Activated naive CD4-positive, alpha-beta T cell treated with anti-CD3 and anti-CD28 coated beads for 36 hours (primary cell): ENCODE results near the gene CXCL8. TPM values are rescaled to one million over a fixed set of nuclear protein-coding genes. Genes with fewer than 3 reads are reported as not detected.

Experiments
- CTCF ChIA-PET: fragments of 350-600 bp; sonication (Branson Sonifier 250); formaldehyde crosslinking; loops from one replicate; lab custom pipeline; 2021; ENCODE audit warnings: antibody characterized with exemption; lab: Charles Lee
- DNase-seq: peaks from one replicate; pipeline ENCODE4 v3.0.0-alpha.2; 2020
- H3K27ac Mint-ChIP-seq: one replicate; pipeline ENCODE4 v1.8.0; 2021; ENCODE audit warnings: mild to moderate bottlenecking, mixed read lengths
- H3K27me3 Mint-ChIP-seq: one replicate; pipeline ENCODE4 v1.8.0; 2021; ENCODE audit warnings: low read depth, mixed read lengths
- H3K36me3 Mint-ChIP-seq: one replicate; pipeline ENCODE4 v1.8.0; 2021; ENCODE audit warnings: low read depth, mixed read lengths
- H3K4me1 Mint-ChIP-seq: one replicate; pipeline ENCODE4 v1.8.0; 2021; ENCODE audit warnings: low read depth, mixed read lengths
- H3K4me3 Mint-ChIP-seq: one replicate; pipeline ENCODE4 v1.8.0; 2021; ENCODE audit warnings: mild to moderate bottlenecking, moderate library complexity, mixed read lengths
- H3K9me3 Mint-ChIP-seq: one replicate; pipeline ENCODE4 v1.8.0; 2021; ENCODE audit warnings: mixed read lengths
- intact Hi-C: fragments of 100-400 bp; cut with micrococcal nuclease; formaldehyde crosslinking; loops from one replicate; pipeline ENCODE4 v1.15.1; 2023
- total RNA-seq, 2 experiments: library from RNA; stranded (reverse); gene quantifications; one replicate each; pipeline ENCODE4 v1.2.3, GENCODE V29; 2021

The CXCL8 gene
- total RNA-seq, 2 experiments from 2014 or later, result not detected

DNA sequence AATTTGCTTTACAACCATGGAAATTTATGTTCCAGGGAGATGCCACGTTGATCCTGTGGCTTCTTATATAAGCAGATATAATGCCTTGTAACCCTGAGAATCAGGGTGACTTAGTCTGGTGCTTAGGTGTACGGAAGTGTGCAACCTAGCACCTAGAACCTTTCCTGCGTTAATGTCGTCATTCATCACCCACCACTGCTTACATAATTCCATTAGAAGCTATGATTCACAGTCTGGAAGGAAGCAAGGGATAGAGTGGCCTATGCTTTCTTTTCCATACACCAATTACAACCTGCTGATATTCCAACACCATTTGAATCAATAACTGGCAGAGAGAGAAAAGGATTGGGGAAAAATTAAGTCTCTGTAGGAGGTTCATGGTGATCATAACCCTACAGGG, 17.3 kb upstream of the CXCL8 start:
- Mint-ChIP-seq H3K9me3 (no peaks in the 10 kb centered on the region), H3K36me3 (no peaks in the 10 kb centered on the region), H3K4me1 (no peaks in the 10 kb centered on the region), H3K27me3 (peaks cover 5% of the 10 kb centered on the region), H3K4me3 (no peak overlapping the region), H3K27ac (no peak overlapping the region)
- intact Hi-C loops, result no loop called here
- CTCF ChIA-PET, result no interaction called here
- DNase-seq, result no peak

DNA sequence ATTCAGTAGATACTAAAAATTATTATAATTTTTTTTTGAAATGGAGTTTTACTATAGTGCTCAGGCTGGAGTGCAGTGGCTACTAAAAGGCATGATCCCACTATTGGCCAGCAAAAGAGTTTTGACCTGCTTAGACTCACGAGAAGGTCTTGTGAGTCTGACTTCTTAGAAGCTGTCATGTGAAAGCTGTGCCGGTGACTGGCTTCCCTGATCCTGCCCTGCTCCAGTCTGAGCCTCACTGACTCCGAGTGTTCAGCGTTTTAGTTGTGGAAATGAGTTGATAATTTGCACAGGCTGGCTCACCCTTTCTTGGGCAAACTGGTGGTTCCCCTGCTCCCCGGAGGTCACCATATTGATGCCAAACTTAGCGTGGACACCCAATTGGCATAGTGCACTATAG, 16.4 kb upstream of the CXCL8 start:
- CTCF ChIA-PET, result no interaction called here
- intact Hi-C loops, result no loop called here
- no peaks in the 10 kb centered on the region for H3K36me3 Mint-ChIP-seq
- no peaks in the 10 kb centered on the region for H3K4me1 Mint-ChIP-seq
- H3K27me3 Mint-ChIP-seq, result peaks cover 5% of the 10 kb centered on the region
- no peak overlapping the region for H3K27ac Mint-ChIP-seq
- H3K4me3 Mint-ChIP-seq, result no peak overlapping the region
- DNase-seq, result no peak
- no peaks in the 10 kb centered on the region for H3K9me3 Mint-ChIP-seq

GRCh38 chr4:73725510-73725909, 14.9 kb upstream of the CXCL8 start:
- DNase-seq, result no peak
- H3K4me1 Mint-ChIP-seq, result no peaks in the 10 kb centered on the region
- no peak overlapping the region for H3K4me3 Mint-ChIP-seq
- H3K27me3 Mint-ChIP-seq, result peaks cover 5% of the 10 kb centered on the region
- H3K9me3 Mint-ChIP-seq, result no peaks in the 10 kb centered on the region
- CTCF ChIA-PET, result no interaction called here
- H3K36me3 Mint-ChIP-seq, result no peaks in the 10 kb centered on the region
- no peak overlapping the region for H3K27ac Mint-ChIP-seq
- intact Hi-C loops, result loop anchor here (5.0 kb wide), 1 partner anchor 407 kb away; no protein-coding TSS in a partner anchor

GRCh38 chr4:73725985-73726384, 14.4 kb upstream of the CXCL8 start:
- H3K9me3 Mint-ChIP-seq, result no peaks in the 10 kb centered on the region
- H3K27me3 Mint-ChIP-seq, result peaks cover 4% of the 10 kb centered on the region
- H3K27ac Mint-ChIP-seq, result no peak overlapping the region
- no peak overlapping the region for H3K4me3 Mint-ChIP-seq
- DNase-seq, result no peak
- CTCF ChIA-PET, result no interaction called here
- H3K4me1 Mint-ChIP-seq, result no peaks in the 10 kb centered on the region
- no peaks in the 10 kb centered on the region for H3K36me3 Mint-ChIP-seq
- intact Hi-C loops, result loop anchor here (5.0 kb wide), 1 partner anchor 406 kb away; no protein-coding TSS in a partner anchor

- intact Hi-C loops, result loop anchor here (1.0 to 5.0 kb wide), 2 partner anchors 196 to 405 kb away; no protein-coding TSS in a partner anchor
- no peak for DNase-seq
- Mint-ChIP-seq H3K9me3 (no peaks in the 10 kb centered on the region), H3K27me3 (peaks cover 10% of the 10 kb centered on the region), H3K4me3 (no peak overlapping the region), H3K27ac (no peak overlapping the region), H3K36me3 (no peaks in the 10 kb centered on the region), H3K4me1 (no peaks in the 10 kb centered on the region)
- CTCF ChIA-PET, result interaction anchor here (0.6 kb wide), 1 partner anchor 13 kb away, joined by 3 read pairs; the partner anchor contains the start of gene CXCL8
Measured at GRCh38 chr4:73727685-73728084, 12.7 kb upstream of the CXCL8 start.

- Mint-ChIP-seq H3K4me3 (no peak overlapping the region), H3K27me3 (peaks cover 10% of the 10 kb centered on the region), H3K27ac (no peak overlapping the region), H3K36me3 (no peaks in the 10 kb centered on the region), H3K4me1 (no peaks in the 10 kb centered on the region), H3K9me3 (no peaks in the 10 kb centered on the region)
- intact Hi-C loops, result loop anchor here (1.0 to 5.0 kb wide), 2 partner anchors 195 to 404 kb away; no protein-coding TSS in a partner anchor
- CTCF ChIA-PET, result interaction anchor here (0.6 kb wide), 1 partner anchor 12 kb away, joined by 3 read pairs; the partner anchor contains the start of gene CXCL8
- DNase-seq, result no peak
Measured at GRCh38 chr4:73728091-73728741, 12.2 kb upstream of the CXCL8 start.

DNA sequence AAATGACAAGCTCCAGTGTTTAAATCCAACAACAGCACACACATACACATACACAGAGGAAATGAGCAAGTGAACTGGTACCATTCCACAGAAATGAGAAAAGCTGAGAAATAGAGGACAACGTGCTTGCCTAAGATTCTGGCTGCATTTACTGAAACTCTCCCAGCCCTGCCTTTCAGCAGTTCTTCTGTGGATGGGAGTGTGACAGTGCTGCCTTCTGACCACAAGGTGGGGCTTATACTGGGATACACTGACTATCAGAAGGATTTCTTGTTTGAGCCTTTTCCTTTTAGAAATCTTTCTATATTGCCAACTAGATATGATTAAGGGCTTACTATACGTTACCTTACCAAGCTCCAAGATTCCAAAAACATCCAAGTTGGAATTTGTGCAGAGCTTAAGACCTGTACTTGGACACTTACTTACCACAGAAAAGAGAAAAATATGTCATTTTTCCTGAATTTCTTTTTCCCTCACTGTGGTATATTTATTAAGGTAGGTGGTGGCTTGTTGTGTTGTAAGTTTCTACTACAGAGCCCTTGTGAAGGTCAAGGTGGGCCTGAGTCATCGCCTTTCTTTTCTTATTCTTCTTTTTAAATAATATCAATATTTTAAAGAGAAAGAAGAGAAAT, 10.7 kb upstream of the CXCL8 start:
- CTCF ChIA-PET, result interaction anchor here (0.6 to 1.4 kb wide), 2 partner anchors 10 to 21 kb away, joined by 3 to 5 read pairs; no protein-coding TSS in a partner anchor
- no peaks in the 10 kb centered on the region for H3K9me3 Mint-ChIP-seq
- peaks cover 10% of the 10 kb centered on the region for H3K27me3 Mint-ChIP-seq
- intact Hi-C loops, result loop anchor here (1.0 to 10.0 kb wide), 3 partner anchors 305 to 403 kb away; partner anchors contain the start of genes CXCL2 and CXCL3
- H3K27ac Mint-ChIP-seq, result no peak overlapping the region
- no peaks in the 10 kb centered on the region for H3K36me3 Mint-ChIP-seq
- H3K4me1 Mint-ChIP-seq, result no peaks in the 10 kb centered on the region
- peak; percentile 16 for DNase-seq
- no peak overlapping the region for H3K4me3 Mint-ChIP-seq

DNA sequence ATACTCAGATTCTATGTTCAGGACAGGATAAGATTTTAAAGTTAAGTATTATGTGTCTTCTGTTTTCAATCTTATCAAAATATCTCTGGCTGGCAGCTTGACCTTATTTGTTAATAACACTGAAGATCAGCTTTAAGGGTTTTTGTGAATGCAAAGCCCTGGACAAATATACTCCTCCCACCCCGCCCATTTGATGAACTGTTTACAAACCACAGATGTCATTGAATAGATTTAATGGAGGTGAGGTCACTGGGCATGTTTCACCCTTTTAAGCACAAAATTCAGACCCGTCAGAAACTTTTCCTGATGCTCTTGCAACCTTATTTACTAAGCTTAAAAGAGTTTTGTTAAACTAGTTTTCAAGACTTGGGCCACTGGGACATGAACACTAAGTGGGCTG, 10.1 kb upstream of the CXCL8 start:
- H3K36me3 Mint-ChIP-seq, result no peaks in the 10 kb centered on the region
- H3K9me3 Mint-ChIP-seq, result no peaks in the 10 kb centered on the region
- no peak overlapping the region for H3K4me3 Mint-ChIP-seq
- H3K4me1 Mint-ChIP-seq, result no peaks in the 10 kb centered on the region
- CTCF ChIA-PET, result interaction anchor here (1.4 kb wide), 1 partner anchor 11 kb away, joined by 5 read pairs; no protein-coding TSS in a partner anchor
- H3K27ac Mint-ChIP-seq, result no peak overlapping the region
- DNase-seq, result no peak
- H3K27me3 Mint-ChIP-seq, result peaks cover 10% of the 10 kb centered on the region
- intact Hi-C loops, result loop anchor here (10.0 kb wide), 1 partner anchor 305 kb away; the partner anchor contains the start of gene CXCL3

GRCh38 chr4:73730867-73731266, 9.5 kb upstream of the CXCL8 start:
- H3K27me3 Mint-ChIP-seq, result peaks cover 10% of the 10 kb centered on the region
- no peak for DNase-seq
- no peak overlapping the region for H3K27ac Mint-ChIP-seq
- H3K9me3 Mint-ChIP-seq, result no peaks in the 10 kb centered on the region
- H3K36me3 Mint-ChIP-seq, result no peaks in the 10 kb centered on the region
- CTCF ChIA-PET, result interaction anchor here (1.1 kb wide), 1 partner anchor 404 kb away, joined by 3 read pairs; no protein-coding TSS in a partner anchor
- intact Hi-C loops, result loop anchor here (10.0 kb wide), 1 partner anchor 304 kb away; the partner anchor contains the start of gene CXCL3
- H3K4me1 Mint-ChIP-seq, result no peaks in the 10 kb centered on the region
- H3K4me3 Mint-ChIP-seq, result no peak overlapping the region

DNA sequence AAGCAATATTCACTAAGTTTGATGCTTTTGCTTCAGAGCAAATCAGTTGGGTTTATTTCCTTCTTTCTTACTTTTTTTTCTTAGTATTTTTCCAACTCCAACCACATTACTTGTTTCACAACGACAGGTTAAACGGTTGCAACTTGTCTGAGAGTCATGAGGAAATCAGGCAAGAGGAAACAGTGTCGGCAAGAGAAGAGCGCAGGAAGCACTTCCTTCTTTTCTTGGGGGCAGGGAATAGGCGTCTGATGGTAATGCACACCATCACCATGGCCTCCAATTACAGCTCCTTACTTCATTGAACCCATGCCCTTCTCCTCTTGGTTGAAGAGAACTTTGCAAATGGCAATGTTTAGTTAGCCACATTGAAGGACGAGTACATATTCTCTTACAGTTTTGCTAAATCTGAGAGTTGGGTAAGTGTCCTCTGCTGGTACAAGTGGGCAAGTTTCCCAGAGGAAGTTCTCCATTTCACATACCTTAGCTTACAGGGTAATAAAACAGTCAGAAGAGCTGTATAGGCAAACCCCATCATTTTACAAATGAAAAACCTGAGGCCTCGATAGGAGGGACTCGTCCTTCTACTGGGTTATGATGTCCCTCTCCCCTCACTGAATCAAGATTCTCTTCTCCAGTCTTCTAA, 8.3 kb upstream of the CXCL8 start:
- CTCF ChIA-PET, result interaction anchor here (1.1 kb wide), 1 partner anchor 402 kb away, joined by 3 read pairs; no protein-coding TSS in a partner anchor
- Mint-ChIP-seq H3K36me3 (no peaks in the 10 kb centered on the region), H3K9me3 (no peaks in the 10 kb centered on the region), H3K4me1 (no peaks in the 10 kb centered on the region), H3K27me3 (peaks cover 10% of the 10 kb centered on the region), H3K27ac (no peak overlapping the region), H3K4me3 (no peak overlapping the region)
- no peak for DNase-seq
- intact Hi-C loops, result loop anchor here (10.0 kb wide), 1 partner anchor 303 kb away; the partner anchor contains the start of gene CXCL3

- Mint-ChIP-seq H3K4me1 (no peaks in the 10 kb centered on the region), H3K27me3 (peaks cover 10% of the 10 kb centered on the region), H3K27ac (no peak overlapping the region), H3K4me3 (no peak overlapping the region), H3K9me3 (no peaks in the 10 kb centered on the region), H3K36me3 (no peaks in the 10 kb centered on the region)
- CTCF ChIA-PET, result no interaction called here
- intact Hi-C loops, result loop anchor here (10.0 kb wide), 1 partner anchor 302 kb away; the partner anchor contains the start of gene CXCL3
- DNase-seq, result no peak
Measured at GRCh38 chr4:73732759-73733431, 7.5 kb upstream of the CXCL8 start.
